Measurements from ENCODE around the gene AIFM3.

Gene AIFM3

DNA sequence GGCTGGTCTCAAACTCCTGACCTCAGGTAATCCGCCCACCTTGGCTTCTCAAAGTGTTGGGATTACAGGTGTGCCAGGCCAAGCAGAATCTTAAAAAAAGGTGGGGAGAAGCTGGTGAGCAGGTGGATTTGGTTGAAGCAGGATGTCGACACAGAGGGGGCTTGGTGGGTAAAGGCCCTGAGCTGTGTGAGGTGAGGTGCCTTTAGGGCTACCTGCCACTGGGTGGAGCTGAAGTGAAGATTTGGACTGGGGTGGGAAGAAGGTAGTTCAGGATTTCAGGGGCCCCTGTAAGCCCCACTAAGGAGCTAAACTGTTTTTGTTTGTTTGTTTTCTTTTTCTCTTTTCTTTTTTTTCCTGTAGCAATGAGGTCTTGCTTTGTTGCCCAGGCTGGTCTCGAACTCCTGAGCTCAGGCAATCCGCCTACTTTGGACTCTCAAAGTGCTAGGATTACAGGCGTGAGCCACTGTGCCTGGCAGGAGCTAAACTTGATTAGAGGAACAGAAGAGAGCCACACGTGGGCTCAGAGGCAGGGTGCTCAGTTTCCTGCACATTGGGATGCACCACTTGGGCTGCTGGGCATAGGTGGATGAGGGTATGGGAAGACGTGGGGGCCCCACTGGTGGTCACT lies 53.9 kb downstream of the AIFM3 start:
- Histone ChIP-seq H3K79me2 (ENCODE audit: insufficient read depth, low read length) (no peaks in the 10 kb centered on the region), H3K36me3 (ENCODE audit: insufficient read depth, low read length) (no peaks in the 10 kb centered on the region), H3K4me2 (ENCODE audit: low read depth, low read length, poor library complexity, severe bottlenecking) (no peak overlapping the region), H3K4me3 (ENCODE audit: low read length, poor library complexity, severe bottlenecking) (no peak overlapping the region), H3F3A (ENCODE audit: low read depth) (no peaks in the 10 kb centered on the region), H3K9me2 (replicated peaks; ENCODE audit: low read depth, low read length) (no peaks in the 10 kb centered on the region), H3K4me1 (ENCODE audit: insufficient read depth, low read length, poor library complexity, severe bottlenecking) (peaks cover 10% of the 10 kb centered on the region), H3K9me3 (ENCODE audit: insufficient read depth, low read depth, low read length) (no peaks in the 10 kb centered on the region), H3K9ac (ENCODE audit: low read depth, low read length, poor library complexity, severe bottlenecking) (no peak overlapping the region), H4K20me1 (ENCODE audit: insufficient read depth, low read length, poor library complexity, severe bottlenecking) (no peaks in the 10 kb centered on the region), H2AFZ (ENCODE audit: low read length) (no peak overlapping the region), H3K27me3 (ENCODE audit: insufficient read depth, low read length, poor library complexity, severe bottlenecking) (no peaks in the 10 kb centered on the region)
- peak; percentile 68 for TF ChIP-seq CTCF (conservative IDR thresholded peaks at IDR 0.05; ENCODE audit: low read length)
- no peak for TF ChIP-seq EZH2phosphoT487 (IDR thresholded peaks at IDR 0.05; ENCODE audit: borderline replicate concordance)

DNA sequence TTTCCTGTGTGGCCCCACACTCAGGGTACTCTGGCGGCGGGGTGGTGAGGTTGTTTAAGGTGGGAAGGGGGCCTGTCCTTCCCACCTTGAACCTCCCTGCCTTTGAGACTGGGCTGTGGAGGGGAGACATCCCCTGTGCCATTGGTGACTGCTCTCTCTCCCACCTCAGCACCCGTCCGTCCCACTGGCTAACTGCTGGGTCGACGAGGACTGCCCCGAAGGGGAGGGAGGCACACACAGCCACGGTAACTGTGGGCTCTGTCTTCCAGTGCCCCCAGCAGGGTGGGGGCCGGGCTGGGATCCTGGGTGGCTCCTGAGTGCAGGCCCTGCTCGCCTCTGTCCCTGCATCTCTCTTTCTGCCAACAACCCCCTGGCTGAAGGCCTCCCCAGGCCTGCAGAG lies 55.5 kb downstream of the AIFM3 start:
- no peaks in the 10 kb centered on the region for H3K9me3 ChIP-seq (ENCODE audit: insufficient read depth, low read depth, low read length)
- H3K4me2 ChIP-seq (ENCODE audit: low read depth, low read length, poor library complexity, severe bottlenecking) = no peak overlapping the region
- H2AFZ ChIP-seq (ENCODE audit: low read length) = no peak overlapping the region
- peaks cover 10% of the 10 kb centered on the region for H3K4me1 ChIP-seq (ENCODE audit: insufficient read depth, low read length, poor library complexity, severe bottlenecking)
- H3F3A ChIP-seq (ENCODE audit: low read depth) = no peaks in the 10 kb centered on the region
- no peaks in the 10 kb centered on the region for H4K20me1 ChIP-seq (ENCODE audit: insufficient read depth, low read length, poor library complexity, severe bottlenecking)
- no peaks in the 10 kb centered on the region for H3K79me2 ChIP-seq (ENCODE audit: insufficient read depth, low read length)
- no peak overlapping the region for H3K9ac ChIP-seq (ENCODE audit: low read depth, low read length, poor library complexity, severe bottlenecking)
- H3K27me3 ChIP-seq (ENCODE audit: insufficient read depth, low read length, poor library complexity, severe bottlenecking) = no peaks in the 10 kb centered on the region
- no peaks in the 10 kb centered on the region for H3K9me2 ChIP-seq (replicated peaks; ENCODE audit: low read depth, low read length)
- H3K36me3 ChIP-seq (ENCODE audit: insufficient read depth, low read length) = no peaks in the 10 kb centered on the region
- TF ChIP-seq EZH2phosphoT487 (IDR thresholded peaks at IDR 0.05; ENCODE audit: borderline replicate concordance) (no peak), CTCF (conservative IDR thresholded peaks at IDR 0.05; ENCODE audit: low read length) (no peak)
- no peak overlapping the region for H3K4me3 ChIP-seq (ENCODE audit: low read length, poor library complexity, severe bottlenecking)

DNA sequence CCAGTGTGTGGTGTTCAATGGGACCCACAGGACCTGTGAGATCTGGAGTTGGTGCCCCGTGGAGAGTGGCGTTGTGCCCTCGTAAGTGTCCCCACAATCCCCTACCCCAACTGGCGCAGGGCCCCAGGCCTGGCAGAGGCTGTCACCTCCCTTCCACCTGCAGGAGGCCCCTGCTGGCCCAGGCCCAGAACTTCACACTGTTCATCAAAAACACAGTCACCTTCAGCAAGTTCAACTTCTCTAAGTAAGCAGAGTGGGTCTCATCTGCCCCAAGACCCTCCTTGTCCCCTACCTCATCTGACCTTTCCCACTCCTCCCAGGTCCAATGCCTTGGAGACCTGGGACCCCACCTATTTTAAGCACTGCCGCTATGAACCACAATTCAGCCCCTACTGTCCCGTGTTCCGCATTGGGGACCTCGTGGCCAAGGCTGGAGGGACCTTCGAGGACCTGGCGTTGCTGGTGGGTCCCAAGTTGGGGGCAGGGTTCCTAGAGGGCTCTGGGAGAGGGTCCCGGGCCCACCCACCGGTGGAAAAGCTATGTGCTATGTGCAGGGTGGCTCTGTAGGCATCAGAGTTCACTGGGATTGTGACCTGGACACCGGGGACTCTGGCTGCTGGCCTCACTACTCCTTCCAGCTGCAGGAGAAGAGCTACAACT lies 56.0 kb downstream of the AIFM3 start:
- Histone ChIP-seq H2AFZ (ENCODE audit: low read length) (no peak overlapping the region), H4K20me1 (ENCODE audit: insufficient read depth, low read length, poor library complexity, severe bottlenecking) (no peaks in the 10 kb centered on the region), H3K79me2 (ENCODE audit: insufficient read depth, low read length) (no peaks in the 10 kb centered on the region), H3K4me2 (ENCODE audit: low read depth, low read length, poor library complexity, severe bottlenecking) (no peak overlapping the region), H3K27me3 (ENCODE audit: insufficient read depth, low read length, poor library complexity, severe bottlenecking) (no peaks in the 10 kb centered on the region), H3K9me2 (replicated peaks; ENCODE audit: low read depth, low read length) (no peaks in the 10 kb centered on the region), H3K4me1 (ENCODE audit: insufficient read depth, low read length, poor library complexity, severe bottlenecking) (peaks cover 10% of the 10 kb centered on the region), H3K4me3 (ENCODE audit: low read length, poor library complexity, severe bottlenecking) (no peak overlapping the region), H3K9ac (ENCODE audit: low read depth, low read length, poor library complexity, severe bottlenecking) (no peak overlapping the region), H3K36me3 (ENCODE audit: insufficient read depth, low read length) (no peaks in the 10 kb centered on the region), H3K9me3 (ENCODE audit: insufficient read depth, low read depth, low read length) (no peaks in the 10 kb centered on the region), H3F3A (ENCODE audit: low read depth) (no peaks in the 10 kb centered on the region)
- peak; percentile 26; the same call in 1 of the 2 replicates for TF ChIP-seq CTCF (conservative IDR thresholded peaks at IDR 0.05; ENCODE audit: low read length)
- TF ChIP-seq EZH2phosphoT487 (IDR thresholded peaks at IDR 0.05; ENCODE audit: borderline replicate concordance) = no peak
